Transverse colon (tissue), 4 donors: ENCODE measurements around the gene GPR153. TPM values are rescaled to one million over a fixed set of nuclear protein-coding genes. Genes with fewer than 3 reads are reported as not detected.
A peak's percentile ranks its signal among the peaks of the same experiment; 100 is the strongest.

ENCODE experiments used
- DNase-seq: peaks from one replicate; pipeline ENCODE4 v3.0.0-alpha.2; 2019
- H3K27ac ChIP-seq, 4 donors: fragments of 200-600 bp; sonication (generic); 2 replicates each; pipeline ENCODE4 v1.5.1; 2016 to 2018; ENCODE audit warnings: inconsistent platforms in 4 of 4
- H3K27me3 ChIP-seq: fragments of 200-600 bp; sonication (generic); 2 replicates; pipeline ENCODE4 v1.5.1; 2017; ENCODE audit warnings: inconsistent platforms
- H3K36me3 ChIP-seq, 4 donors: fragments of 200-600 bp; sonication (generic); 2 replicates each; pipeline ENCODE4 v1.5.1; 2017 to 2019; ENCODE audit warnings: inconsistent platforms in 4 of 4
- H3K4me1 ChIP-seq, 4 donors: fragments of 200-600 bp; sonication (generic); 2 replicates each; pipeline ENCODE4 v1.5.1; 2017 to 2020; ENCODE audit warnings: inconsistent platforms in 4 of 4
- H3K4me3 ChIP-seq, 4 donors: fragments of 200-600 bp; sonication (generic); 1 replicate in 1 of 4; 2 replicates in 3 of 4; pipeline versions ENCODE4 v1.5.1 to v1.6.1; 2017 to 2019; ENCODE audit warnings: inconsistent platforms in 4 of 4
- H3K9me3 ChIP-seq, 2 donors: fragments of 200-600 bp; sonication (generic); 2 replicates each; pipeline ENCODE4 v1.5.1; 2017 to 2019; ENCODE audit warnings: inconsistent platforms in 2 of 2
- EP300 ChIP-seq: sonication (generic); formaldehyde crosslinking; IDR thresholded peaks from one replicate; pipeline ENCODE4 v1.6.1; 2017; ENCODE audit warnings: antibody characterized with exemption, low read depth
- POLR2A ChIP-seq: fragments of 450-650 bp; IDR thresholded peaks from one replicate; pipeline ENCODE4 v1.6.1; 2016; ENCODE audit warnings: antibody characterized with exemption, mild to moderate bottlenecking, moderate library complexity
- POLR2AphosphoS5 ChIP-seq, 3 donors: sonication (generic); formaldehyde crosslinking; IDR thresholded peaks; one replicate each; pipeline ENCODE4 v1.6.1; 2016; ENCODE audit warnings: antibody characterized with exemption in 3 of 3
- WGBS, 2 donors: methylation state at CpG; one replicate each; pipeline ENCODE4 v1.1.5; 2018; ENCODE audit warnings: low coverage in 1 of 2; 5-methylcytosine and 5-hydroxymethylcytosine counted together
- in situ Hi-C, 4 donors: fragments of 200-750 bp; cut with MboI; loops; one replicate each; pipeline versions ENCODE4 v1.15.0 to v1.15.1; 2017; ENCODE audit warnings: low sequenced_read_pairs in 3 of 4, low pct_ligation_motif_present in 1 of 4, low pct_unique_long_range_greater_than_20kb in 1 of 4
- intact Hi-C: fragments of 100-400 bp; cut with DNase I; formaldehyde crosslinking; loops from one replicate; pipeline ENCODE4 v1.15.1; 2023; ENCODE audit warnings: low total_unique reads
- total RNA-seq, 4 donors: library from RNA; depleted of rRNA; stranded (reverse); fragments of >200 nt; gene quantifications; one replicate each; pipeline ENCODE4 v1.1.0, GENCODE V29; 2016
- TF ChIP-seq, protein P1 (sequence below), 5 experiments: fragments of 200-600 bp in 3 of 5; fragments of 450-650 bp in 2 of 5; sonication (generic) in 3 of 5; IDR thresholded peaks; 1 replicate in 2 of 5; 2 replicates in 3 of 5; pipeline ENCODE4 v1.5.1; 2016 to 2017; ENCODE audit warnings: antibody characterized with exemption in 5 of 5, inconsistent platforms in 3 of 5, mild to moderate bottlenecking in 2 of 5, moderate library complexity in 1 of 5

GPR153 gene
- total RNA-seq, 4 donors from 2014 or later = 15.6 to 38.2 (median 27.8) TPM

DNA sequence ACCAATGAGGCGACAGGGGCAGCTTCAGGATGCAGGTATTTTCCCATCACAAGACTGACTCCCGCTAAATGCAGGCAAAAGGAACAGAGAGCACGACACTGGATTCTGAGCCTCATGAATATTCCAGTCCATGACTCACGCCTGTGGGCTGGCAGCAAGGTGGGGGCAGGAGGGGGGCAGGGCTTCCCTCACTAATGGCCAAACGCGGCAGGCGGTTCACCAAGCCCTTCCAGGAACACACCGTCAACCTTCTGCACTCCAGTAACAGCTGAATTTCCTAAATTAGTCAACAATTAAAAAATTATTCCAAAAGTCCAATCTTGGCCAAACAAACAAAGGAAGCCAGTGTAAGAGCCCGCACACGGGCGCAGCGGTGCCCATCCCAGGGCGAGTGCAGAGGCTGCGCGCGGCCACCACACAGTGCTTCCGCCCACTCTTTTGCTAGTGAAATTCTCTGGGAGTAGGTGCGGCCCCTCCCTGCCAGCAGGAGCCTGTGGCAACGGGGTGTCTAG, 12.5 kb upstream of the GPR153 start:
- no peak for DNase-seq
- TF ChIP-seq POLR2AphosphoS5 (IDR thresholded peaks at IDR 0.05) = no peak
- TF ChIP-seq, protein P1, sequence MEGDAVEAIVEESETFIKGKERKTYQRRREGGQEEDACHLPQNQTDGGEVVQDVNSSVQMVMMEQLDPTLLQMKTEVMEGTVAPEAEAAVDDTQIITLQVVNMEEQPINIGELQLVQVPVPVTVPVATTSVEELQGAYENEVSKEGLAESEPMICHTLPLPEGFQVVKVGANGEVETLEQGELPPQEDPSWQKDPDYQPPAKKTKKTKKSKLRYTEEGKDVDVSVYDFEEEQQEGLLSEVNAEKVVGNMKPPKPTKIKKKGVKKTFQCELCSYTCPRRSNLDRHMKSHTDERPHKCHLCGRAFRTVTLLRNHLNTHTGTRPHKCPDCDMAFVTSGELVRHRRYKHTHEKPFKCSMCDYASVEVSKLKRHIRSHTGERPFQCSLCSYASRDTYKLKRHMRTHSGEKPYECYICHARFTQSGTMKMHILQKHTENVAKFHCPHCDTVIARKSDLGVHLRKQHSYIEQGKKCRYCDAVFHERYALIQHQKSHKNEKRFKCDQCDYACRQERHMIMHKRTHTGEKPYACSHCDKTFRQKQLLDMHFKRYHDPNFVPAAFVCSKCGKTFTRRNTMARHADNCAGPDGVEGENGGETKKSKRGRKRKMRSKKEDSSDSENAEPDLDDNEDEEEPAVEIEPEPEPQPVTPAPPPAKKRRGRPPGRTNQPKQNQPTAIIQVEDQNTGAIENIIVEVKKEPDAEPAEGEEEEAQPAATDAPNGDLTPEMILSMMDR (IDR thresholded peaks at IDR 0.05) = no peak
- TF ChIP-seq EP300 = no peak
- no peak for TF ChIP-seq POLR2A
- no peak overlapping the region for H3K4me3 ChIP-seq
- in situ Hi-C loops (no loop called here), intact Hi-C loops (no loop called here)
- WGBS, 2 donors = 90% methylated on average over 19 of the region's 19 CpGs; no CpG with 5 or more reads in 1 of the 2 donors
- peaks cover 23 to 55% (median 43%) of the 10 kb centered on the region in 4 donors for H3K4me1 ChIP-seq
- H3K9me3 ChIP-seq = no peaks in the 10 kb centered on the region
- H3K27ac ChIP-seq = peak overlapping the region in 1 of 4 donors; percentile 74
- H3K27me3 ChIP-seq = no peaks in the 10 kb centered on the region
- no peaks in the 10 kb centered on the region for H3K36me3 ChIP-seq

DNA sequence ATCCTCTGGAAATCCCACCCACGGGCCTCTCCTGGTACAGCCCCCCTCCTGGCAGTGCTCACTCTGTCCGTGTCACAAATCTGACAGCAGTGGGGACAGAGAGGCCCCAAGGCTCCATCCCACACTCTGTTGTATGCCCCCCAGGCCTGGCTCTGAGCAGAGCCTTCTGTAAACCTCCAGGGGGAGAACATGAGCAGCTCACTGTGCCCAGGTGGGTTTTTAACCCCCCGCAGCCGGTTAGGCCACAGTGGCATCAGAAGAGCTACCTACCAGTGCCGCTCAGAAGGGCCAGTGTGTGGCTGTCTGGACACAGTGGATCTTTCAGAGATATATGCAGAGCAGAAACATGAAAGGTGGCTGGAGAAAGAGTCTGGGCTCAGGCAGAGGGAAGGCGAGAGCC, 12.0 kb upstream of the GPR153 start:
- no peak overlapping the region for H3K4me3 ChIP-seq
- in situ Hi-C loops = no loop called here
- H3K27ac ChIP-seq = peak overlapping the region in 2 of 4 donors; percentile 74 to 81
- intact Hi-C loops = no loop called here
- no peaks in the 10 kb centered on the region for H3K36me3 ChIP-seq
- DNase-seq = no peak
- peaks cover 23 to 55% (median 43%) of the 10 kb centered on the region in 4 donors for H3K4me1 ChIP-seq
- WGBS, 2 donors = 82% methylated on average over 6 of the region's 6 CpGs; no CpG with 5 or more reads in 1 of the 2 donors
- TF ChIP-seq, protein P1 (IDR thresholded peaks at IDR 0.05) = no peak
- TF ChIP-seq POLR2A (no peak), EP300 (no peak), POLR2AphosphoS5 (IDR thresholded peaks at IDR 0.05) (no peak)
- no peaks in the 10 kb centered on the region for H3K9me3 ChIP-seq
- H3K27me3 ChIP-seq = no peaks in the 10 kb centered on the region

DNA sequence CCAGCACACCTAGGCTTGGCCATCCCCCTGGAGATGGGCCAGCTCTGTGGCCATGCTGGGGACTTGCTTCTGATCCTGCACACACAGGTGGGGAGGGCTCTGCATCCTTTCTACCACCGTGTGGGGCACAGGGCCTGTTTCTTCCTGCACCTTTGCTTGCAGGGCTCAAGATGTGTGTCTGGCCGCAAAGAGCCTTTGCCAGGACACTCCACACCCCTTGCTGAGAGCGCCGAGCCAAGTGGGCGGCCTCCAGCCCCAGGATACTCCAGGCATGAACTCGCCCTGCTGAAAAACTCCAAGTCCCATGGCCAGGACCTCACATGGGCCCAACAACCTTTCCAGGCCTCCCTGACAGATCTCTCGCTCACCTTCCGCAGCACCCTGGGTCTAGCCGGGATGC, 11.6 kb upstream of the GPR153 start:
- intact Hi-C loops = no loop called here
- TF ChIP-seq POLR2AphosphoS5 (IDR thresholded peaks at IDR 0.05) (no peak), EP300 (no peak), POLR2A (no peak)
- TF ChIP-seq, protein P1 (IDR thresholded peaks at IDR 0.05) = no peak
- 79% methylated on average over 8 of the region's 9 CpGs; no CpG with 5 or more reads in 1 of the 2 donors for WGBS, 2 donors
- in situ Hi-C loops = no loop called here
- Histone ChIP-seq H3K27ac (peak overlapping the region in 3 of 4 donors; percentile 58 to 81 (median 74)), H3K36me3 (no peaks in the 10 kb centered on the region), H3K27me3 (no peaks in the 10 kb centered on the region), H3K9me3 (no peaks in the 10 kb centered on the region), H3K4me3 (no peak overlapping the region), H3K4me1 (peaks cover 23 to 55% (median 43%) of the 10 kb centered on the region in 4 donors)
- no peak for DNase-seq

- Histone ChIP-seq H3K4me3 (no peak overlapping the region), H3K27ac (peak overlapping the region; percentile 58 to 81 (median 68)), H3K36me3 (no peaks in the 10 kb centered on the region), H3K27me3 (no peaks in the 10 kb centered on the region), H3K4me1 (peaks cover 19 to 49% (median 38%) of the 10 kb centered on the region in 4 donors), H3K9me3 (no peaks in the 10 kb centered on the region)
- intact Hi-C loops = no loop called here
- peak; percentile 46 for TF ChIP-seq POLR2A
- TF ChIP-seq EP300 = no peak
- TF ChIP-seq, protein P1 (IDR thresholded peaks at IDR 0.05) = no peak
- peak in 1 of 3 donors; percentile 55 for TF ChIP-seq POLR2AphosphoS5 (IDR thresholded peaks at IDR 0.05)
- in situ Hi-C loops = no loop called here
- WGBS, 2 donors = 35 to 63% methylated on average over 2 to 12 of the region's 12 CpGs
- peak; percentile 58 for DNase-seq
Measured at GRCh38 chr1:6271554-6271953, 10.7 kb upstream of the GPR153 start.
